HepG2 (cell line): Measurements from ENCODE around the gene LRP1B.

Source experiments
- POLR2A ChIP-seq, 2 experiments: IDR thresholded peaks; 2 replicates each; pipeline ENCODE4 v1.6.1; 2011; ENCODE audit warnings: low read depth in 2 of 2, low read length in 2 of 2, mild to moderate bottlenecking in 1 of 2, moderate library complexity in 1 of 2; ENCODE audit not compliant: insufficient read depth in 1 of 2
- REST ChIP-seq, 2 experiments: IDR thresholded peaks; 2 replicates each; pipeline ENCODE4 v1.6.1; 2011 to 2012; ENCODE audit warnings: low read length in 2 of 2, borderline replicate concordance in 1 of 2, low read depth in 1 of 2, mild to moderate bottlenecking in 1 of 2, moderate library complexity in 1 of 2
- SMARCE1 ChIP-seq: fragments of 450-650 bp; IDR thresholded peaks from 2 replicates; pipeline ENCODE4 v1.6.1; 2017; ENCODE audit warnings: borderline replicate concordance

DNA sequence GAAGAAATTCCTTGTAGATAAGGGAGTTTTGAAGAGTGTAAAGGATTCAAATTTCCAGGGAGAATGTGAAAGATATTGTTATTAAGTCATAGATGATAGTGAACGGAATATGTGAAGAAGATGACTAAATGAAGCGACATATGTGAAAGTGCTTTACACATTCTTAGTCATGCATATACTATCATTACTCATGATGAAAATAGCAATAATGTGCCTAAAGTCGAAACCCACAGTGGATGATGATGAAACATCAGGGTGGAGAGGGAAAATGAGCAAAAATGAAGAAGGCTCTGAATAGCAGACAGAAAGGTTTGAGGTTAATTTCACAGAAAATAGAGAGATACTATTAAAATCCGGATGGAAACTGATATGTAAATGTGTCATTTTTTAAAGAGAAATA is 1237.1 kb downstream of the LRP1B start:
- TF ChIP-seq SMARCE1 (no peak), REST (IDR thresholded peaks at IDR 0.05; ENCODE audit: borderline replicate concordance in 1 of 2, low read depth in 1 of 2, low read length in 2 of 2) (no peak), POLR2A (IDR thresholded peaks at IDR 0.05; ENCODE audit: insufficient read depth in 1 of 2, low read depth in 2 of 2, low read length in 2 of 2) (no peak)
